WTC11 (cell line): Measurements from ENCODE around the gene SNRNP200. TPM values are rescaled to one million over a fixed set of nuclear protein-coding genes. Genes with fewer than 3 reads are reported as not detected.

Experiments
- ATAC-seq: fragments of 200-7000 bp; cut with Tn5 transposase; 2 replicates; pipeline ENCODE4 v1.10.0; 2021; ENCODE audit warnings: mild to moderate bottlenecking, moderate library complexity
- CTCF ChIA-PET: fragments of 300-600 bp; sonication (Branson Sonifier 250); formaldehyde crosslinking; loops from one replicate; lab custom pipeline; 2021; ENCODE audit warnings: antibody characterized with exemption; lab: Charles Lee
- POLR2A ChIA-PET: fragments of 350-600 bp; sonication (Branson Sonifier 250); formaldehyde crosslinking; loops from one replicate; lab custom pipeline; 2021; ENCODE audit warnings: antibody characterized with exemption; lab: Charles Lee
- DNase-seq: peaks from one replicate; pipeline ENCODE4 v3.0.0; 2021; ENCODE audit warnings: low spot score
- H3K27ac Mint-ChIP-seq: 2 replicates; pipeline ENCODE4 v1.8.0; 2021; ENCODE audit warnings: mixed read lengths
- H3K27me3 Mint-ChIP-seq: 2 replicates; pipeline ENCODE4 v1.8.0; 2021; ENCODE audit warnings: low read depth, mild to moderate bottlenecking, moderate library complexity, mixed read lengths
- H3K36me3 Mint-ChIP-seq: 2 replicates; pipeline ENCODE4 v1.8.0; 2021; ENCODE audit warnings: mixed read lengths
- H3K4me1 Mint-ChIP-seq: 2 replicates; pipeline ENCODE4 v1.8.0; 2022; ENCODE audit warnings: mixed read lengths
- H3K4me3 Mint-ChIP-seq: 2 replicates; pipeline ENCODE4 v1.8.0; 2021; ENCODE audit warnings: mild to moderate bottlenecking, moderate library complexity, mixed read lengths
- H3K9me3 Mint-ChIP-seq: 2 replicates; pipeline ENCODE4 v1.8.0; 2021; ENCODE audit warnings: mixed read lengths
- ARID4B ChIP-seq: sonication (generic); formaldehyde crosslinking; IDR thresholded peaks from 2 replicates; pipeline ENCODE4 v1.8.0; 2023; ENCODE audit warnings: missing genetic modification reagents, mild to moderate bottlenecking, borderline replicate concordance
- ATF3 ChIP-seq: sonication (generic); formaldehyde crosslinking; conservative IDR thresholded peaks from 2 replicates; pipeline ENCODE4 v1.8.1; 2022; ENCODE audit warnings: mild to moderate bottlenecking, missing genetic modification reagents
- CREB1 ChIP-seq: sonication (generic); formaldehyde crosslinking; IDR thresholded peaks from 2 replicates; pipeline ENCODE4 v1.8.0; 2023; ENCODE audit warnings: mild to moderate bottlenecking, missing genetic modification reagents
- EMX1 ChIP-seq: fragments of 250-450 bp; sonication (Bioruptor Pico); IDR thresholded peaks from 2 replicates; pipeline ENCODE4 v1.8.0; 2021; ENCODE audit warnings: mild to moderate bottlenecking
- FOXP4 ChIP-seq: sonication (generic); formaldehyde crosslinking; IDR thresholded peaks from 2 replicates; pipeline ENCODE4 v1.8.0; 2022; ENCODE audit warnings: mild to moderate bottlenecking, missing genetic modification reagents
- GABPB1 ChIP-seq: sonication (generic); formaldehyde crosslinking; IDR thresholded peaks from 2 replicates; pipeline ENCODE4 v1.8.1; 2023; ENCODE audit warnings: mild to moderate bottlenecking, missing genetic modification reagents
- KAT7 ChIP-seq: sonication (generic); formaldehyde crosslinking; IDR thresholded peaks from 2 replicates; pipeline ENCODE4 v1.8.1; 2023; ENCODE audit warnings: missing genetic modification reagents, mild to moderate bottlenecking, borderline replicate concordance
- MAX ChIP-seq: sonication (generic); formaldehyde crosslinking; IDR thresholded peaks from 2 replicates; pipeline ENCODE4 v1.8.0; 2022; ENCODE audit warnings: mild to moderate bottlenecking, missing genetic modification reagents
- TP53 ChIP-seq: sonication (generic); formaldehyde crosslinking; IDR thresholded peaks from 2 replicates; pipeline ENCODE4 v1.8.1; 2023; ENCODE audit warnings: mild to moderate bottlenecking, missing genetic modification reagents
- ZBTB21 ChIP-seq: sonication (generic); formaldehyde crosslinking; IDR thresholded peaks from 2 replicates; pipeline ENCODE4 v1.8.1; 2023; ENCODE audit warnings: mild to moderate bottlenecking, missing genetic modification reagents, borderline replicate concordance
- ZNF416 ChIP-seq: fragments of 250-450 bp; sonication (Bioruptor Pico); IDR thresholded peaks from 2 replicates; pipeline ENCODE4 v1.9.0; 2021; ENCODE audit warnings: mild to moderate bottlenecking, inconsistent platforms
- total RNA-seq: library from RNA; stranded (reverse); gene quantifications from 3 replicates; pipeline ENCODE4 v1.2.3, GENCODE V29; 2021

Gene SNRNP200
- total RNA-seq, 1 experiment from 2014 or later = 226 TPM

- TF ChIP-seq FOXP4 (CRISPR knock-in tag) = no peak
Measured at GRCh38 chr2:96326564-96326963, 21.2 kb upstream of the SNRNP200 start (continued).

- H3K9me3 Mint-ChIP-seq = no peaks in the 10 kb centered on the region
- H3K27ac Mint-ChIP-seq = no peak overlapping the region
- ChIA-PET CTCF (interaction anchor here (0.9 to 1.4 kb wide), 5 partner anchors 10 to 224 kb away, joined by 3 to 6 read pairs (median 5); partner anchors contain the start of gene NCAPH), POLR2A (interaction anchor here (1.6 kb wide), 1 partner anchor 10 kb away, joined by 7 read pairs; the partner anchor contains the start of gene NCAPH)
- DNase-seq (no peak), ATAC-seq (no peak)
- no peak for TF ChIP-seq ZBTB21
- H3K4me1 Mint-ChIP-seq = peaks cover 17% of the 10 kb centered on the region
- peaks cover 45% of the 10 kb centered on the region for H3K27me3 Mint-ChIP-seq
- H3K36me3 Mint-ChIP-seq = peaks cover 21% of the 10 kb centered on the region
- H3K4me3 Mint-ChIP-seq = peak overlapping the region; percentile 88
Measured at GRCh38 chr2:96325884-96326255, 20.5 kb upstream of the SNRNP200 start.

GRCh38 chr2:96325041-96325883, 19.9 kb upstream of the SNRNP200 start, which contains the start of gene ITPRIPL1:
ITPRIPL1 (plus strand) TSS chr2:96325317; CDS start chr2:96325840, 523 bp downstream.
- Mint-ChIP-seq H3K4me1 (peaks cover 22% of the 10 kb centered on the region), H3K36me3 (peaks cover 21% of the 10 kb centered on the region), H3K9me3 (no peaks in the 10 kb centered on the region), H3K4me3 (peak within 1 kb of the TSS; percentile 88), H3K27me3 (peaks cover 51% of the 10 kb centered on the region), H3K27ac (no peak within 1 kb of the TSS)
- peak; percentile 69; the same call in 1 of the 2 replicates for TF ChIP-seq ARID4B (CRISPR knock-in tag)
- no peak for TF ChIP-seq ATF3 (CRISPR knock-in tag)
- peak; percentile 42; the same call in 1 of the 2 replicates for TF ChIP-seq TP53 (CRISPR knock-in tag)
- peak; percentile 71; the same call in 1 of the 2 replicates for TF ChIP-seq KAT7
- TF ChIP-seq GABPB1 (CRISPR knock-in tag) = 0 out of 2 replicates have a peak, but pooled peaks have one; percentile 36
- peak; percentile 32; the same call in 1 of the 2 replicates for TF ChIP-seq MAX
- 0 out of 2 replicates have a peak, but pooled peaks have one; percentile 35 for TF ChIP-seq FOXP4 (CRISPR knock-in tag)
- no peak for TF ChIP-seq CREB1 (CRISPR knock-in tag)
- 0 out of 2 replicates have a peak, but pooled peaks have one; percentile 36 for TF ChIP-seq EMX1 (CRISPR knock-in tag)
- TF ChIP-seq ZNF416 (CRISPR knock-in tag) = no peak
- peak; percentile 53 for ATAC-seq
- POLR2A ChIA-PET = interaction anchor here (1.6 kb wide), 1 partner anchor 10 kb away, joined by 7 read pairs; the partner anchor contains the start of gene NCAPH
- CTCF ChIA-PET = interaction anchor here (0.6 to 1.6 kb wide), 10 partner anchors 9 to 229 kb away, joined by 3 to 6 read pairs (median 3); partner anchors contain the start of genes ASTL, NCAPH and SNRNP200
- DNase-seq = peak; percentile 44
